Measurements from ENCODE around the gene B3GALNT2.

The B3GALNT2 gene

GRCh38 chr1:235450886-235451483, 53.3 kb downstream of the B3GALNT2 start:
- DNase-seq, result no peak

DNA sequence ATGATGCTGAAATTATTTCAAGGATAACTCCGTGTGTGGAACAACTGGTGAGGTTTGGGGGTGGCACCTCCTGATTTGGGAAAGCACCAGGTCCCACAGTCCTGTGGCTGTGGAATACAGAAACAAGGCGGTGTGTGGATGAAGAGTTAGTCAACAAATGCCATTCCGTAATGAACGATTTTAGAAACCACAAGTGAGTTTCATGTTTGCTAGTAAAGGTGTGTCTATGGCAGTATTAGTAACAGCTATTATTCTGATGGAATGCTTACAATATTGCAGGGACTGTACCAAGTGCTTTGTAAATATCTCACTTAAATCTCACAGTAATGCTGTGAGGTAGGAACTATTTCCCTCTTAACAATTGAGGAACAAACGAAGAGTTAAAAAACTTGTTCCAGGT, 53.8 kb downstream of the B3GALNT2 start:
- DNase-seq, result no peak

DNA sequence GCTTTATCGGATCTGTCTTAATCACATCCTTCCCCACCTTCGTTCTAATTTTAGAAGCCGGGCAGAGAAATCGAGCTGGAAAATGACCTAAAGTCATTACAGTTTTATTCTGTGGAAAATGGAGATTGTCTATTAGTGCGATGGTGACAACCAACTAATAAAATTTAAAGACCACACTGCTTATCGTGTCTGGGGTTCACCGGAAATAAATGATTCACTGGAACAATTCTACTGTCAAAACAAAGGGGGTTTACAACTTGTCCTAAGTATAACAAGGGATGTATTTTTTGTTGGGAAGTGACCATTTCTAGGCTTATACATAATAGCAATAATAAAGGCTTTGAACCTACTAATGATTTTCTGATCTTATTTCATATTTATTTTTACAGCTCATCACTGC, 55.6 kb downstream of the B3GALNT2 start:
- no peak for DNase-seq

DNA sequence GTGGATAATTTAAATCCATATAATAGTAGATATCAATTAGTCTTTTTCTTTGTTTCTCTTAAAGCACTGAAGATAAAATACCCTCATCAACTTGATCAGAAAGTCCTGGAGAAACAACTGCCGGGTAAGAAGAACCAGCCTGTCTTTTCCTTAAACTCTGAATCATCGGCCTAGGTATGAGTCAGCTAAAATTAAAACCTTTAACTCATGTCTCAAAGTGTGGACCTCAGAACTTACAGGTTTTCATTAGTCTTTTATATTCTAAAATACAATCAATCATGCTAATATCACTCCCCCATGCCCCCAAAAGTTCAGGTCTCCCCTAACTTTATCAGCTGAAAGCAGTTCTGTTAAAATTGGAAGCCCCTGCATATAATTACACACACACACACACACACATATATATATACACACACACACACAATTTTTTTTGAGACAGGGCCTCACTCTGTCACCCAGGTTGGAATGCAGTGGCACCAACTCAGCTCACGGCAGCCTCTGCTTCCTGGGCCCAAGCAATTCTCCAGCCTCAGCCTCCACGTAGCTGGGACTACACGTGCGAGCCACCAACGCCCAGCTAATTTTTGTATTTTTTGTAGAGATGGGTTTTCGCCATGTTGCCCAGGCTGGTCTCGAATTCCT, 61.3 kb downstream of the B3GALNT2 start:
- DNase-seq, result no peak

DNA sequence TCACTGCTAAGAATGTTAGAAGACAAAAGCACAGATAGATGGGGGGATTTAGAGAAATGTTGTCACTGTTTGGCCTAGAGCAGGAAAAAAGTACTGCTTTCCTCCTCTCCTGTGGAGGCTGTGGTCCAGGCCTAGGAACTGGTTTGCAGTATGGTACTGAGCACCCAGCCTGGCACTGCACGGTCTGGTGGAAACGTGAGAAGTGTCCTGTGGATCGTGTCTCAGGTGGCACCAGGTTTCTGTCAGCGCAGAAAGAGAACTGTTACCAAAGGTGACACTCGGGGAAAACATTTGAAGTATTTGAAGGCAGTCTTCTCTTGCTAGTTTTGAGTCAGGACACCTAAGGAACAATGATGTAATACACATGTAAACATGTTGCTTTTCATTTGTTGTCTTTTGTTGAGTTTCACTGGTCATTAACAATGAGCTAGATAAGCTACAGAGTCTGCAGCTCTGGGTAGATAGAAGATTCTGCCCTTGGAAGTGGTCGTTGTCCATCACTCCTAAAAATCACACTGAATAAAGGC, 63.0 kb downstream of the B3GALNT2 start:
- DNase-seq, result no peak

- no peak for DNase-seq
Measured at GRCh38 chr1:235434001-235434400, 70.3 kb downstream of the B3GALNT2 start.

- no peak for DNase-seq
Measured at GRCh38 chr1:235430991-235431390, 73.3 kb downstream of the B3GALNT2 start.

DNA sequence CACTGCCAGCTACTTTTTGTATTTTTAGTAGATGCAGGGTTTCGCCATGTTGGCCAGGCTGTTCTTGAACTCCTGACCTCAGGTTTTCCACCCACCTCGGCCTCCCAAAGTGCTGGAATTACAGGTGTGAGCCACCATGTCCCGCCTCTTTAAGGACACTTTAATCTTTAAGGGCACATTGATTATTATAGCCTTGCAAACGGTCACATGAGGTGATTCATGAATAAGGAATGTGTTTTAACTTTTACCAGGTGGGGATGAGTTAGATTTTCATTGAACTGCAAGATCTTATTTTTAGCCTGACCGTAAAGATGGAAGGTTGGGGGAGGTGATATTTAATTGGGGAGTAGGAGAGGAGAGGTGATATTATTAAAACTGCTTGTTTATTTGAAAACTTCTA, 75.1 kb downstream of the B3GALNT2 start:
- DNase-seq, result no peak

GRCh38 chr1:235427447-235427846, 76.8 kb downstream of the B3GALNT2 start:
- no peak for DNase-seq

DNA sequence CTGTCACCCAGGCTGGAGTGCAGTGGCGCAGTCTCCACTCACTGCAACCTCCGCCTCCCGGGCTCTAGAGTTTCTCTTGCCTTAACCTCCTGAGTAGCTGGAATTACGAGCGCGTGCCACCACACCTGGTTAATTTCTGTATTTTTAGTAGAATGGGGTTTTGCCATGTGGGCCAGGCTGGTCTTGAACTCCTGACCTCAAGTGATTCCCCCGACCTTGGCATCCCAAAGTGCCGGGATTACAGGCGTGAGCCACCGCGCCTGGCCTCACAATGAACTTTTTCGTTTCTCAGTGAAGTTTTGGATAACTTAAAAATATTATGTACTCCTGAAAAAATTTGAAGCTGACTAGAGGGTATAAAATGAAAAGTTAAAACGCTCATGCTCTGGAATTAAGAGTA, 77.6 kb downstream of the B3GALNT2 start:
- no peak for DNase-seq

- no peak for DNase-seq
Measured at GRCh38 chr1:235426143-235426542, 78.1 kb downstream of the B3GALNT2 start.

DNA sequence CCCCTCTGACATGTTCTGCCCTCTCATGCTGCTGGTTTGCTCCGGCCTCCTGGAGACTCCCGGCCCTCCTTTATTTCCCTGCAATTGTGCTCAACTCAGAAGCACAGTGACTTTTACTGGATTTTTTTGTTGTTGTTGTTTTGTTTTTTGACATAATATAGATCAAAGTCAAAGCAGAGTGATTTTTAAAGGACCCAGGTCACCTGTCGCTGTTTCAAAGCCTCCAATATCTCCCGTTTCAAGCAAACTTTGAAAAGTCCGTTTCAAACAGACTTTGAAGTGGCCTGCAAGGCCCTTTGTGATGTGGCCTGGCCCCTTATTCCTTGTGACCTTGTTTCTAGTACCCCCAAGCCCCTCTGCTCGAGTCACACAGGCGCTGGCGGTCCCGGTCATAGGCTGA, 78.9 kb downstream of the B3GALNT2 start:
- no peak for DNase-seq

DNA sequence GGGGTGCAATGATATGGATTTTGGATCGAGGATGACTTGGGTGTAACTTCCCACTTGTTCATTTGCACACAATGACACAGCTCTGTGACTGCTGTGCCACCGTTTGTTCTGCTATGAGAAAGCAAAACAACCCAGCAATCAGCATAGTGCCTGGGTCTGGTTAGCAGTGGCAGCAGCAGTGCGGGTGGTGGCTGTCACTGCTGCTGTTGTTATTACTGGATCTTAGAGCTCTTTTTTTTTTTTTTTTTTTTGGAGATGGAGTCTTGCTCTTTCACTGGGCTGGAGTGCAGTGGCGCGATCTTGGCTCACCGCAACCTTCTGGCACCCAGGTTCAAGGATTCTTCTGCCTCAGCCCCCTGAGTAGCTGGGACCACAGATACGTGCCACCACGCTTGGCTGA, 80.2 kb downstream of the B3GALNT2 start:
- DNase-seq, result no peak

DNA sequence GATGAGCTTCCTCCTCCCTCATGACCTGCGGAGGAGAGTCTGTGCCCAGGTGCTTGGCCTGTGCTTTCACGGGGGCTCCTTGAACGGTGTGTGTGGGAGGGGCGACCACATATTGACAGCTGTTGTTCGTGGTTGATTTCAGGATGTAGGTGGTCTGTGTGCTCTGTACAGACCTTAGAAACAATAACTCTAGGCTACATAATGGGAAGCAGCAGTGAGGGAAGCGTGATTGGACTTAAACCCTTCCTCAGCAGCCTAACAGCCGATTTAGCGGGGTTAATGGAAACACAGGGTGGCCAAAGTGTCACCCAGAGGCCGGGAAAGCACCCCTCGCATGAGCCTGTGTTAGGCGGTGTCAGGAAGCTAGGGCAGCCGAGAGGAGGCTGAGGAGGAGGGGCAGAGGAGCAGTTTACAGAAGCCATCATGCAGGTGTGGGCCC, 81.0 kb downstream of the B3GALNT2 start:
- no peak for DNase-seq

DNA sequence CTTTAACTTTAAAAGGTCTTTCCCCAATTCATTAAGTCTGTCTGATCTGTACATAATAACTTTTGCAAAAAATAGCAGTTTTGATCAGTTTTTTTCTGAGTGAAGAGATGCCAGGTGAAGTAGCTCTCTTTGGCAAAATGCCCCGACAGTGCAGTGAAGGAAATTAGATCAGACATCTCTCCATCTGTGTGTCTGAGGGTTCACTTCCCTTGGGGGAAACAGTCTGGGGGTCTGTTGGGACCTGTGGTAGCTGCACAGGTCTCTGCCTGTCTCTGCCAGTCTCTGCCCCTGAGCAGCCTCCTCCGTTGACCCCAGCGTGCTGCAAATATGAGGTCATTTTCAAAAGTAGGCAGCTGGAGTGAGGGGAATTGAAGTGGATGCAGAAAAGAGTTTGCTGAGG, 82.5 kb downstream of the B3GALNT2 start:
- DNase-seq, result no peak

DNA sequence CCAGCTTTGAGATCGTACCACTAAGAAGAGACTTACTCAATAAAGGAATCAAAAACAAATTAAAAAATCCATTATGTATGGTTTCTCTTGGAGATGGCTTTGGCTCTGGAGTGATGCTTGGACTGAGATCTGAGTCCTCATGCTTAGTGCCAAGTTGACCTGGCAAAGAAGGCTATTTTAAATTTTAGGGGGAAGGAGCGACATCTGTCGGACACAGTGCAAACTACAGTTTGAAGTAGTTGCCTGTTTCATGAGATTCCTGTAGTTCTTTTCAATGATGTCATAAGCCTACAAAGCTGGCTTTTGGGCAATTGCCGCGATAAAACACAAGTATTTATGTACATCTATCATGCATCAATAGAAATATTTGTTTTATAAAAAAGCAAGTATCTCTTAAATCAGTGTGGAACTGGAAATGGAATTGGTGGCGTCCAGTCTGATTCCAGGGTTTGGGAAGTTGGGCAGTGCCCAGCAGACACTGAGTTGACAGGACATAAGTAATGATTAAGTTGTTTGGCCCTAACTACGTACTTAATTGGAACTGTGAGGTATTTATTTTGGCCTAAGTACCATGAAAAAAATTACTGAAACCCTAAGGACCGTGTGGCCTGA, 87.1 kb downstream of the B3GALNT2 start:
- DNase-seq, result peak; percentile 67

GRCh38 chr1:235416662-235417049, 87.6 kb downstream of the B3GALNT2 start:
- peak; percentile 58 for DNase-seq

- DNase-seq, result peak; percentile 58
Measured at GRCh38 chr1:235415008-235415904, 89.0 kb downstream of the B3GALNT2 start.

GRCh38 chr1:235411489-235412486, 92.5 kb downstream of the B3GALNT2 start:
- no peak for DNase-seq

DNA sequence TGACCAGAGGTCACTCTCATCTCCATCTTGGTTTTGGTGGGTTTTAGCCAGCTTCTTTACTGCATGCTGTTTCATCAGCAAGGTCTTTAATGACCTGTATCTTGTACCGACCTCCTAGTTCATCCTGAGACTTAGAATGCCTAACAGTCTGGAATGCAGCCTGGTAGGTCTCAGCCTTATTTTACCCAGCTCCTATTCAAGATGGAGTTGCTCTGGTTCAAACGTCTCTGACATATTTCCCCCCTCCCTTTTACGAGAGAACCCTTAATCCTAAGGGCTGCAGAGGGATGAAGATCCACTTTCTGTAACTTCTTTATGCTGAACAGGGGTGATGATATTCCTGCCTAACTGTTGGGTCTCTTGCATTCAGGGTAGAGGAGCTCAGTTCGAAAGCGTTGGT, 93.8 kb downstream of the B3GALNT2 start:
- DNase-seq, result no peak

GRCh38 chr1:235409042-235409820, 95.0 kb downstream of the B3GALNT2 start:
- no peak for DNase-seq
